HCT116 (cell line): ENCODE measurements around the gene NABP1. TPM values are rescaled to one million over a fixed set of nuclear protein-coding genes. Genes with fewer than 3 reads are reported as not detected.

Source experiments
- ATAC-seq: fragments of 200-7000 bp; cut with Tn5 transposase; 2 replicates; pipeline ENCODE4 v1.9.1; 2020; ENCODE audit warnings: mild to moderate bottlenecking, moderate library complexity
- BruUV-seq: library from RNA; stranded (reverse); fragments of 400-500 nt; replicated peaks from 2 replicates; lab custom pipeline; 2021; lab: Mats Ljungman, UMichigan
- CTCF ChIA-PET: fragments of 300-600 bp; sonication (Branson Sonifier 250); formaldehyde crosslinking; loops from one replicate; lab custom pipeline; 2021; ENCODE audit warnings: antibody characterized with exemption; lab: Charles Lee
- POLR2A ChIA-PET: fragments of 300-600, 350-600 bp; sonication (Branson Sonifier 250); formaldehyde crosslinking; loops from one replicate; lab custom pipeline; 2021; ENCODE audit warnings: antibody characterized with exemption; lab: Charles Lee
- RAD21 ChIA-PET, 2 experiments: fragments of 300-600 bp; sonication (Branson Sonifier 250); formaldehyde crosslinking; loops; one replicate each; lab custom pipeline; 2023; ENCODE audit warnings: low total read pairs in 2 of 2; ENCODE audit not compliant: uncharacterized antibody in 2 of 2, unreplicated experiment in 2 of 2, low non-redundant PET in 1 of 2; lab: Charles Lee
- DNase-seq: peaks from one replicate; pipeline ENCODE4 v3.0.0-alpha.2; 2010; ENCODE audit warnings: low read depth, low spot score
- H2AFZ ChIP-seq: fragments of 200-600 bp; shearing (Covaris generic), sonication (generic); 2 replicates; pipeline ENCODE4 v1.6.1; 2017; ENCODE audit warnings: low read depth, mixed run types, mixed read lengths, antibody characterized with exemption, low read length; ENCODE audit not compliant: poor library complexity, severe bottlenecking
- H3K27ac ChIP-seq: 2 replicates; pipeline ENCODE4 v1.5.1; 2012; ENCODE audit warnings: low read depth, low read length
- H3K27me3 ChIP-seq: fragments of 200-600 bp; sonication (generic); 2 replicates; pipeline ENCODE4 v1.6.1; 2016; ENCODE audit warnings: mixed run types, low read length, mixed read lengths; ENCODE audit not compliant: insufficient read depth
- H3K36me3 ChIP-seq, 2 experiments: fragments of 200-500 bp in 1 of 2; fragments of 200-600 bp in 1 of 2; sonication (Bioruptor generic) in 1 of 2; sonication (generic) in 1 of 2; 2 replicates each; pipeline versions ENCODE4 v1.5.1 to v1.6.1; 2014 to 2016; ENCODE audit warnings: low read length in 2 of 2, inconsistent platforms in 1 of 2, mixed read lengths in 1 of 2, mixed run types in 1 of 2; ENCODE audit not compliant: insufficient read depth in 2 of 2, control insufficient read depth in 1 of 2
- H3K4me1 ChIP-seq, 2 experiments: fragments of 200-600 bp in 1 of 2; sonication (generic) in 1 of 2; 2 replicates each; pipeline versions ENCODE4 v1.5.1 to v1.6.1; 2012 to 2017; ENCODE audit warnings: low read length in 2 of 2, inconsistent platforms in 1 of 2, mild to moderate bottlenecking in 1 of 2, mixed read lengths in 1 of 2, mixed run types in 1 of 2, moderate library complexity in 1 of 2; ENCODE audit not compliant: insufficient read depth in 2 of 2, control insufficient read depth in 1 of 2
- H3K4me2 ChIP-seq: fragments of 200-600 bp; sonication (generic); 2 replicates; pipeline ENCODE4 v1.6.1; 2017; ENCODE audit warnings: mixed run types, low read length, mixed read lengths
- H3K4me3 ChIP-seq, 2 experiments: fragments of 200-600 bp in 1 of 2; sonication (generic) in 1 of 2; replicated peaks in 1 of 2; 2 replicates each; pipeline ENCODE4 v1.5.1; 2011 to 2016; ENCODE audit warnings: low read length in 2 of 2, control low read depth in 1 of 2, low read depth in 1 of 2, mild to moderate bottlenecking in 1 of 2, mixed read lengths in 1 of 2, mixed run types in 1 of 2
- H3K79me2 ChIP-seq: fragments of 200-600 bp; sonication (generic); 2 replicates; pipeline ENCODE4 v1.6.1; 2017; ENCODE audit warnings: mild to moderate bottlenecking, mixed run types, low read length, moderate library complexity, mixed read lengths; ENCODE audit not compliant: insufficient read depth
- H3K9ac ChIP-seq: fragments of 200-600 bp; sonication (generic); 2 replicates; pipeline ENCODE4 v1.6.1; 2016; ENCODE audit warnings: low read length, mixed read lengths
- H3K9me2 ChIP-seq: fragments of 200-600 bp; sonication (generic), shearing (Covaris generic); 2 replicates; pipeline ENCODE4 v1.6.1; 2017; ENCODE audit warnings: mixed run types, mild to moderate bottlenecking, moderate library complexity; ENCODE audit not compliant: insufficient read depth
- H3K9me3 ChIP-seq, 2 experiments: fragments of 200-500 bp in 1 of 2; fragments of 200-600 bp in 1 of 2; sonication (Bioruptor generic) in 1 of 2; sonication (generic) in 1 of 2; 2 replicates each; pipeline ENCODE4 v1.6.1; 2014 to 2017; ENCODE audit warnings: low read length in 2 of 2, mixed read lengths in 2 of 2, inconsistent platforms in 1 of 2, low read depth in 1 of 2, mild to moderate bottlenecking in 1 of 2, mixed run types in 1 of 2, moderate library complexity in 1 of 2; ENCODE audit not compliant: control insufficient read depth in 1 of 2, insufficient read depth in 1 of 2
- H4K20me1 ChIP-seq: fragments of 200-600 bp; sonication (generic), shearing (Covaris generic); 2 replicates; pipeline ENCODE4 v1.6.1; 2017; ENCODE audit warnings: mixed run types, mild to moderate bottlenecking, moderate library complexity; ENCODE audit not compliant: insufficient read depth
- CEBPB ChIP-seq: IDR thresholded peaks from 2 replicates; pipeline ENCODE4 v1.6.1; 2012; ENCODE audit warnings: low read depth
- EGR1 ChIP-seq: IDR thresholded peaks from 2 replicates; pipeline ENCODE4 v1.6.1; 2012; ENCODE audit warnings: low read depth
- EZH2 ChIP-seq: fragments of 200-600 bp; sonication (generic); IDR thresholded peaks from 2 replicates; pipeline ENCODE4 v1.6.1; 2017; ENCODE audit warnings: antibody characterized with exemption, mixed run types
- EZH2phosphoT487 ChIP-seq: fragments of 200-600 bp; IDR thresholded peaks from 2 replicates; pipeline ENCODE4 v1.6.1; 2018; ENCODE audit warnings: antibody characterized with exemption, borderline replicate concordance
- JUND ChIP-seq: IDR thresholded peaks from 2 replicates; pipeline ENCODE4 v1.6.1; 2012
- RAD21 ChIP-seq: IDR thresholded peaks from 2 replicates; pipeline ENCODE4 v1.6.1; 2012; ENCODE audit warnings: low read depth, mild to moderate bottlenecking
- SIN3A ChIP-seq: IDR thresholded peaks from 2 replicates; pipeline ENCODE4 v1.6.1; 2012; ENCODE audit warnings: low read depth
- SRF ChIP-seq: IDR thresholded peaks from 2 replicates; pipeline ENCODE4 v1.6.1; 2012; ENCODE audit warnings: low read depth
- YY1 ChIP-seq: IDR thresholded peaks from 2 replicates; pipeline ENCODE4 v1.6.1; 2011; ENCODE audit warnings: low read length, low read depth, moderate library complexity, mild to moderate bottlenecking; ENCODE audit not compliant: insufficient replicate concordance; ENCODE audit errors: extremely low read depth
- ZNF274 ChIP-seq: fragments of 200-500 bp; sonication (Bioruptor generic); IDR thresholded peaks from 2 replicates; pipeline ENCODE4 v1.6.1; 2014; ENCODE audit warnings: mild to moderate bottlenecking, low read depth, low read length, inconsistent platforms
- intact Hi-C: fragments of 100-400 bp; cut with micrococcal nuclease; formaldehyde crosslinking; loops from 2 replicates; pipeline ENCODE4 v1.10.0; 2022
- total RNA-seq: library from RNA; stranded (reverse); gene quantifications from one replicate; pipeline ENCODE4 v1.2.1, GENCODE V29; 2021; ENCODE audit not compliant: unreplicated experiment
- TF ChIP-seq, protein P1 (sequence below): IDR thresholded peaks from 2 replicates; pipeline ENCODE4 v1.6.1; 2012; ENCODE audit warnings: low read depth

Gene NABP1
- total RNA-seq, 1 experiment from 2014 or later = 39.3 TPM

DNA sequence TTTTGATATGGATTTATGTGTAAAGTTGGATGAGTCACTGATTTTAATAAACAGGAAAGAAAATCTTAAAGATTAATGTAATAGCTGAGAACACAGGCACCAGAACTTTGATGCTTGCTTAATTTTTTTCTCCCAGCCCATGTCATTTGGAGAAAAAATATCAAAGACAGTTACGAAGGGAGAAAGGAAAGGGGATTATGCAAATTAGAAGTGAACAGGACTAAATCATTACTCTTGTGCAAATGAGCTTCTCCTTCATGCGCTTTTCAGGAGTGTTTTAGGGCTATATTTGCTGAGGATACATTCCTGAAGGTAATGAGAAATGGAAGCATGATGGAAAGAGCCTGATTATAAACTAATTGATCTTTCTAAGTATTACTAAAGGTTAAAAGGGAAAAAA is 28.9 kb downstream of the NABP1 start:
- DNase-seq = no peak
- no peak overlapping the region for H3K27ac ChIP-seq
- ChIA-PET POLR2A (no interaction called here), CTCF (interaction anchor here (1.2 kb wide), 1 partner anchor 14 kb away, joined by 3 read pairs; no protein-coding TSS in a partner anchor), RAD21 (interaction anchor here in 1 of 2 experiments (0.6 kb wide), 1 partner anchor 22 kb away, joined by 3 read pairs; no protein-coding TSS in a partner anchor)
- no peak overlapping the region for H3K9ac ChIP-seq
- no peak overlapping the region for H3K4me2 ChIP-seq
- no TSS peak for BruUV-seq
- H3K4me1 ChIP-seq = no peaks in the 10 kb centered on the region
- H2AFZ ChIP-seq = no peak overlapping the region
- H4K20me1 ChIP-seq = no peaks in the 10 kb centered on the region
- no peaks in the 10 kb centered on the region for H3K27me3 ChIP-seq
- no peak for ATAC-seq
- no peaks in the 10 kb centered on the region for H3K9me3 ChIP-seq
- intact Hi-C loops = no loop called here
- no peak for TF ChIP-seq CEBPB
- no peak for TF ChIP-seq EZH2
- TF ChIP-seq, all 23 proteins: peak for 0
- Histone ChIP-seq H3K9me2 (no peaks in the 10 kb centered on the region), H3K36me3 (no peaks in the 10 kb centered on the region), H3K79me2 (no peaks in the 10 kb centered on the region), H3K4me3 (no peak overlapping the region)

DNA sequence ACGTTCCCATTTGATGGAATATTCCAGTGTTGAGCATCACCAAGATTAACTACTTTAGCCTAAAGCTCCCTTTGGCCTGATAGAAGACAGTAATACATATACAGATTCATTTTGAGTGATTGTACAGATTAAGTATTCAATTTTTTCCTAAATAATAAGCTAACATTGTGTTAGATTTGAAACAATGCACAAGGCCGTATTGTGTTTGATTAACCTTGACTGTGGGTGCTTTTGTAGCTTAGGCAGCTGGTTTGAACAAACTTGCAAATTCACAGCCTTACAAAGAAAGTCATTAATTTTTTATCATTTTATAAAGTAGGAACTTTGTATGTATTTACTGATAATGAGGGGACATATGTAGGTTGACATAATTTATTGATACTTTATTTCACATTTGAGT is 29.6 kb downstream of the NABP1 start:
- Histone ChIP-seq H3K9ac (no peak overlapping the region), H3K4me3 (no peak overlapping the region), H3K4me2 (no peak overlapping the region), H3K36me3 (no peaks in the 10 kb centered on the region), H3K27me3 (no peaks in the 10 kb centered on the region), H3K27ac (no peak overlapping the region), H3K4me1 (no peaks in the 10 kb centered on the region), H3K79me2 (no peaks in the 10 kb centered on the region), H3K9me2 (no peaks in the 10 kb centered on the region), H2AFZ (no peak overlapping the region), H4K20me1 (no peaks in the 10 kb centered on the region), H3K9me3 (no peaks in the 10 kb centered on the region)
- no TSS peak for BruUV-seq
- ChIA-PET POLR2A (no interaction called here), RAD21 (no interaction called here), CTCF (interaction anchor here (1.2 kb wide), 1 partner anchor 14 kb away, joined by 3 read pairs; no protein-coding TSS in a partner anchor)
- DNase-seq = no peak
- no peak for TF ChIP-seq EZH2
- no peak for TF ChIP-seq EZH2phosphoT487
- no peak for TF ChIP-seq SRF
- TF ChIP-seq EGR1 = no peak
- TF ChIP-seq SIN3A = no peak
- no peak for TF ChIP-seq ZNF274
- no peak for TF ChIP-seq RAD21
- TF ChIP-seq YY1 = no peak
- TF ChIP-seq, protein P1, sequence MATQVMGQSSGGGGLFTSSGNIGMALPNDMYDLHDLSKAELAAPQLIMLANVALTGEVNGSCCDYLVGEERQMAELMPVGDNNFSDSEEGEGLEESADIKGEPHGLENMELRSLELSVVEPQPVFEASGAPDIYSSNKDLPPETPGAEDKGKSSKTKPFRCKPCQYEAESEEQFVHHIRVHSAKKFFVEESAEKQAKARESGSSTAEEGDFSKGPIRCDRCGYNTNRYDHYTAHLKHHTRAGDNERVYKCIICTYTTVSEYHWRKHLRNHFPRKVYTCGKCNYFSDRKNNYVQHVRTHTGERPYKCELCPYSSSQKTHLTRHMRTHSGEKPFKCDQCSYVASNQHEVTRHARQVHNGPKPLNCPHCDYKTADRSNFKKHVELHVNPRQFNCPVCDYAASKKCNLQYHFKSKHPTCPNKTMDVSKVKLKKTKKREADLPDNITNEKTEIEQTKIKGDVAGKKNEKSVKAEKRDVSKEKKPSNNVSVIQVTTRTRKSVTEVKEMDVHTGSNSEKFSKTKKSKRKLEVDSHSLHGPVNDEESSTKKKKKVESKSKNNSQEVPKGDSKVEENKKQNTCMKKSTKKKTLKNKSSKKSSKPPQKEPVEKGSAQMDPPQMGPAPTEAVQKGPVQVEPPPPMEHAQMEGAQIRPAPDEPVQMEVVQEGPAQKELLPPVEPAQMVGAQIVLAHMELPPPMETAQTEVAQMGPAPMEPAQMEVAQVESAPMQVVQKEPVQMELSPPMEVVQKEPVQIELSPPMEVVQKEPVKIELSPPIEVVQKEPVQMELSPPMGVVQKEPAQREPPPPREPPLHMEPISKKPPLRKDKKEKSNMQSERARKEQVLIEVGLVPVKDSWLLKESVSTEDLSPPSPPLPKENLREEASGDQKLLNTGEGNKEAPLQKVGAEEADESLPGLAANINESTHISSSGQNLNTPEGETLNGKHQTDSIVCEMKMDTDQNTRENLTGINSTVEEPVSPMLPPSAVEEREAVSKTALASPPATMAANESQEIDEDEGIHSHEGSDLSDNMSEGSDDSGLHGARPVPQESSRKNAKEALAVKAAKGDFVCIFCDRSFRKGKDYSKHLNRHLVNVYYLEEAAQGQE = no peak
- TF ChIP-seq JUND = no peak
- intact Hi-C loops = no loop called here
- no peak for ATAC-seq
